Measurements from ENCODE around the gene SORCS2. TPM values are rescaled to one million over a fixed set of nuclear protein-coding genes. Genes with fewer than 3 reads are reported as not detected.

Gene SORCS2
- total and polyA plus RNA-seq, 2 of the 4 experiments (the other 2 are of a cell fraction) = 0.36 to 0.62 TPM

GRCh38 chr4:7486101-7486500, 293.8 kb downstream of the SORCS2 start:
- H2AK9ac ChIP-seq (replicated peaks; ENCODE audit: low read depth, low read length, poor library complexity) = no peak overlapping the region
- 84% methylated on average over 4 of the region's 11 CpGs; no CpG with 5 or more reads in 1 of the 2 experiments for WGBS, 2 experiments (ENCODE audit: extremely low coverage in 2 of 2, insufficient read length in 1 of 2)
- no peak overlapping the region for H2AK5ac ChIP-seq (ENCODE audit: low read depth, low read length)
- intact Hi-C loops (cut with micrococcal nuclease) (no loop called here), in situ Hi-C loops (cut with MboI; ENCODE audit: low sequenced_read_pairs) (no loop called here), dilution Hi-C loops (cut with HindIII; ENCODE audit: low sequenced_read_pairs, unreplicated experiment) (no loop called here)
- no peak for TF ChIP-seq FOS (IDR thresholded peaks at IDR 0.05; ENCODE audit: low read depth, low read length)
- no peak overlapping the region for H2BK20ac ChIP-seq (ENCODE audit: low read depth, low read length)
- DNase-seq = no peak
- H2BK5ac ChIP-seq (ENCODE audit: low read depth, low read length, poor library complexity, severe bottlenecking) = no peak overlapping the region
- no peak overlapping the region for H3K14ac ChIP-seq (replicated peaks; ENCODE audit: low read depth, low read length)
- H3K9me1 ChIP-seq (ENCODE audit: insufficient read depth, low read length) = no peaks in the 10 kb centered on the region
- peaks cover 53% of the 10 kb centered on the region for H3K27me3 ChIP-seq (ENCODE audit: control insufficient read depth, insufficient read depth, low read length)
- no peak overlapping the region for H2AFZ ChIP-seq (replicated peaks; ENCODE audit: low read length, poor library complexity)
- no peak overlapping the region for H2BK15ac ChIP-seq (ENCODE audit: low read depth, low read length)
- ChIA-PET CTCF (no interaction called here), POLR2A (ENCODE audit: unreplicated experiment) (no interaction called here)
- no peaks in the 10 kb centered on the region for H3K36me3 ChIP-seq (ENCODE audit: control insufficient read depth, insufficient read depth, low read length)
- no peak overlapping the region for H3K56ac ChIP-seq (ENCODE audit: extremely low read depth, insufficient read depth, low read length)
- H3K23ac ChIP-seq (ENCODE audit: low read depth, low read length) = no peak overlapping the region
- no TSS peak for BruUV-seq (replicated peaks)
- no peak overlapping the region for H4K5ac ChIP-seq (ENCODE audit: low read depth, low read length)
- no peaks in the 10 kb centered on the region for H3K4me1 ChIP-seq (ENCODE audit: control insufficient read depth, insufficient read depth, low read length)
- H4K20me1 ChIP-seq (ENCODE audit: insufficient read depth, low read length) = no peaks in the 10 kb centered on the region
- H4K8ac ChIP-seq (ENCODE audit: low read depth in 2 of 2, low read length in 2 of 2) = no peak overlapping the region
- H3K4me3 ChIP-seq (ENCODE audit: insufficient read depth, low read depth, low read length) = no peak overlapping the region
- no peak for ATAC-seq (ENCODE audit: low read depth)
- H3K18ac ChIP-seq (ENCODE audit: low read depth, low read length) = no peak overlapping the region
- H3K9ac ChIP-seq (ENCODE audit: low read depth, low read length) = no peak overlapping the region
- H3K4me2 ChIP-seq (ENCODE audit: low read depth, low read length) = no peak overlapping the region
- H2BK120ac ChIP-seq (ENCODE audit: low read depth, low read length) = no peak overlapping the region
- no peak overlapping the region for H3K4ac ChIP-seq (ENCODE audit: low read depth, low read length)
- no peaks in the 10 kb centered on the region for H3K9me3 ChIP-seq (ENCODE audit: control insufficient read depth, insufficient read depth, low read length)
- H3K27ac ChIP-seq (ENCODE audit: insufficient read depth, low read length) = no peak overlapping the region
- H4K91ac ChIP-seq (ENCODE audit: insufficient read depth, low read depth, low read length) = no peak overlapping the region
- no peaks in the 10 kb centered on the region for H3K79me1 ChIP-seq (ENCODE audit: low read depth in 1 of 2, low read length in 2 of 2)
